Measurements from ENCODE around the gene PIGO. TPM values are rescaled to one million over a fixed set of nuclear protein-coding genes. Genes with fewer than 3 reads are reported as not detected.

Gene PIGO
- total and polyA plus RNA-seq, 7 donors, result 6.2 to 11.6 (median 8.1) TPM

DNA sequence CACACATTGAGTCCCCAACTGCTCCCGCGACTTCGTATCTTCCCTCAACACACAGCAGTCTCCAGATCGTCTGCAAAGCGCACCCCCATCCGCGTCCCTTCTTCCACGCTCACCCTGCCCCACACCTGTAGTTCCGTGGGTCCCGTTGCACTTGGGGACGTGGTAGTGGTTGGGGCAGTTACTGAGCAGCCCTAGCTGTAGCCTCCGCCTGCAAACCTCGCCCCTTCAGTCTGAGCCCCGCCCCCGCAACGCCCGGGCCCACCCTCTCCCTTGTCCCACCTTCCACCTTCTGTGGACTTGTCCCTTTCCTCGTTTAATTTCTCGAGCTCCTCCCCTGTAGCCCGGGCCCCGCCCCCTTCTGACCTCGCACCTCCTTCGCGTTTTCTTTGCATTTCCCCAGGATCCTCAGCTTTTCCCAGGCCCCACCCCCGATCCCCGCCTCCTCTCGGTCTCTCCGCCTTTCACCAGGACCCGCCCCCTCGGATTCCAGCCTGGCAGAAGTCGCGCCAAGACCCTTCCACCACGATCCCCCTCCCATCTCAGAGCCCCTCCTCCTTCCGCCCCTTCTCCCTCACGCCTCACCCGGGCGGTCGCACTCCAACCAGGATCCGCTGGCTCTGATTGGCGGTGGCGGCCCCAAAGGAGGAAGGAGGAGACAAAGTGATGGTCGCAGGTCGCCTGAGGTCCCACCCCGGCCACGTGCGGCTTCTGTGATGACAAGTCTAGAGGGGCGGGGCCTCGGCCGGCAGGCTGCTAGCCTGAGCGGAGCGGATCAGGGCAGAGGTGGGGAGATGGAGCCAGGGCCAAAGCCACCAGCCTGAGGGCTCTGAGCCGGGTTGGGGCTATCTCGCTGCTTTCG, 19.5 kb upstream of the PIGO start, which contains the start of gene ATOSB:
ATOSB (minus strand) TSS at position 183 of the 859 bp plus-strand sequence. CDS start 7,588 bp downstream, outside the sequence.
- 1% methylated on average over 47 to 54 of the region's 54 CpGs for WGBS, 3 donors
- intact Hi-C loops (cut with DNase I), result loop anchor here (1.0 to 10.0 kb wide), 9 partner anchors 46 to 446 kb away; partner anchors contain the start of gene UNC13B (in 2 of the 2)
- H3K4me1 ChIP-seq, result peaks cover 13% of the 10 kb centered on the region

DNA sequence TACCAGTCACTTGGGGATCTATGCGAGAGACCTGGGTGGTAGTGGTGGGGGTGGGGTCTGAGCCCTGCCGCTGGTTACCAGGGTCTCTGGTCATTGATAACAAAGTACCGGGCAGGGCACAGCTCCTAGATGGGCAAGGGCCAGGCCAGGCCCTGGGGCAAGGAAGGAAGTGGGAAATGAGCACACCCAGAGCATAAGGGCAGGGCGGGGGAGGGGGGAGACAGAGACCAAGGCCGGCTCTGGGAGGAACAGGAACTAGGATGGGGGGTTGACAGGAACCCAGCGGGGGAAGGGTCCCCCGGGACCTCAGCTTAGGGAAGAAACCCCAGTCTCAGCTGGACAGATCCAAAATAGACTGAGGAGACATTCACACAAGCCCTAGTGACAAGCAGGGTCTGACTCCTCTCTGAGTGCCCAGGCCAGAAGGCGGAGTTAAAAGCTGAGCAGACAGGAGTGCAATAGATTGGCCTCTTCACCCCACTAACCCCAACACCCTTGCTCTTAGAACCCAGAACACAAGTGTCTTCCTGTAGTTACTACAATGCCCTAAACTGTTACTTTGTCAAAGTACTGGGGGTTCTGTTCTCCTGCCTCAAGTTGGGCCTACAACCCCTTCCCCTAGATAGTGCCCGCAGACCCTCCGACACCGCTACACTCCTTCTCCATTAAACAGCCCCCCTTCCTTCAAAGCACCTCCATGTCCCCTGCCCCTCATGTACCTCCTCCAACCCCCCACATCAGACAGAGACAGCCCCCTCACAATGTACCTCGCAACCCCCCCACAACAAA, 18.6 kb upstream of the PIGO start:
- TF ChIP-seq CTCF (IDR thresholded peaks at IDR 0.05), result no peak
- intact Hi-C loops (cut with DNase I), result loop anchor here (5.0 to 10.0 kb wide), 6 partner anchors 47 to 447 kb away; partner anchors contain the start of gene UNC13B (in 1 of the 2)

More for the DNA sequence above, 19.5 kb upstream of the PIGO start, which contains the start of gene ATOSB:
- peak; percentile 96 to 97 for DNase-seq
- Histone ChIP-seq H3K4me3 (peak within 1 kb of the TSS; percentile 68), H3K9me3 (no peaks in the 10 kb centered on the region), H3K27ac (peak within 1 kb of the TSS; percentile 75), H3K27me3 (ENCODE audit: insufficient read depth in 3 of 3, low read length in 2 of 3) (no peaks in the 10 kb centered on the region), H3K36me3 (ENCODE audit: insufficient read depth in 1 of 2, low read depth in 1 of 2) (no peaks in the 10 kb centered on the region)
- TF ChIP-seq CTCF (IDR thresholded peaks at IDR 0.05), result no peak
- ATAC-seq, result peak; percentile 70 to 80 (median 75)

GRCh38 chr9:35114113-35114839, 17.9 kb upstream of the PIGO start:
- DNase-seq (peak; percentile 79 to 86), ATAC-seq (no peak)
- TF ChIP-seq CTCF (IDR thresholded peaks at IDR 0.05), result no peak
- Histone ChIP-seq H3K4me1 (peaks cover 24% of the 10 kb centered on the region), H3K36me3 (ENCODE audit: insufficient read depth in 1 of 2, low read depth in 1 of 2) (no peaks in the 10 kb centered on the region), H3K4me3 (peak overlapping the region; percentile 68), H3K27ac (peak overlapping the region; percentile 75), H3K9me3 (no peaks in the 10 kb centered on the region), H3K27me3 (ENCODE audit: insufficient read depth in 3 of 3, low read length in 2 of 3) (no peaks in the 10 kb centered on the region)
- WGBS, 3 donors, result 28 to 40% (median 29%) methylated on average over 5 of the region's 5 CpGs
- intact Hi-C loops (cut with DNase I), result loop anchor here (10.0 kb wide), 2 partner anchors 261 to 271 kb away; no protein-coding TSS in a partner anchor

More for the DNA sequence above, 18.6 kb upstream of the PIGO start:
- ATAC-seq (no peak), DNase-seq (peak; percentile 64 to 82)
- Histone ChIP-seq H3K4me3 (peak overlapping the region; percentile 68), H3K36me3 (ENCODE audit: insufficient read depth in 1 of 2, low read depth in 1 of 2) (no peaks in the 10 kb centered on the region), H3K4me1 (peaks cover 21% of the 10 kb centered on the region), H3K9me3 (no peaks in the 10 kb centered on the region), H3K27ac (peak overlapping the region; percentile 75), H3K27me3 (ENCODE audit: insufficient read depth in 3 of 3, low read length in 2 of 3) (no peaks in the 10 kb centered on the region)
- 35 to 45% (median 36%) methylated on average over 12 of the region's 12 CpGs for WGBS, 3 donors

Measured in psoas muscle (tissue), 8 donors.